Measurements from ENCODE around the gene SNRPD1.
"Not testable (repeated sequence)": the region's sequence is repeated elsewhere in the genome, so short reads cannot be mapped to it uniquely, and the experiment has no call there.

Gene SNRPD1

GRCh38 chr18:21612125-21613039 is at the start of gene SNRPD1:
SNRPD1 (plus strand) TSS chr18:21612314; CDS start chr18:21612430, 116 bp downstream.
- peak; percentile 83 for DNase-seq (ENCODE audit: low read depth, low spot score)
- H3K4me3 ChIP-seq (ENCODE audit: insufficient read length, low read depth), result peak within 1 kb of the TSS; percentile 94
- H3K36me3 ChIP-seq (ENCODE audit: insufficient read depth, insufficient read length, low read length), result peaks cover 32% of the 10 kb centered on the region
- peak within 1 kb of the TSS; percentile 96 for H3K9ac ChIP-seq (ENCODE audit: insufficient read length, low read depth)
- TF ChIP-seq ZNF274 (IDR thresholded peaks at IDR 0.05; ENCODE audit: low read depth, low read length) (no peak), SUZ12 (IDR thresholded peaks at IDR 0.05; ENCODE audit: extremely low read depth, insufficient read depth, insufficient read length) (no peak), YY1 (IDR thresholded peaks at IDR 0.05; ENCODE audit: insufficient read depth, insufficient read length) (peak; percentile 45)
- no peaks in the 10 kb centered on the region for H3K4me1 ChIP-seq (ENCODE audit: insufficient read depth, insufficient read length)
- no peaks in the 10 kb centered on the region for H3K27me3 ChIP-seq (ENCODE audit: insufficient read depth, insufficient read length)
- no peaks in the 10 kb centered on the region for H3K9me3 ChIP-seq (ENCODE audit: insufficient read depth, low read length)

- TF ChIP-seq ZNF274 (IDR thresholded peaks at IDR 0.05; ENCODE audit: low read depth, low read length) (no peak), YY1 (IDR thresholded peaks at IDR 0.05; ENCODE audit: insufficient read depth, insufficient read length) (no peak), SUZ12 (IDR thresholded peaks at IDR 0.05; ENCODE audit: extremely low read depth, insufficient read depth, insufficient read length) (no peak)
- Histone ChIP-seq H3K9ac (ENCODE audit: insufficient read length, low read depth) (no peak overlapping the region), H3K9me3 (ENCODE audit: insufficient read depth, low read length) (no peaks in the 10 kb centered on the region), H3K4me3 (ENCODE audit: insufficient read length, low read depth) (no peak overlapping the region), H3K27me3 (ENCODE audit: insufficient read depth, insufficient read length) (no peaks in the 10 kb centered on the region), H3K4me1 (ENCODE audit: insufficient read depth, insufficient read length) (no peaks in the 10 kb centered on the region), H3K36me3 (ENCODE audit: insufficient read depth, insufficient read length, low read length) (peaks cover 71% of the 10 kb centered on the region)
- DNase-seq (ENCODE audit: low read depth, low spot score), result no peak
Observed at GRCh38 chr18:21571772-21572171, 40.3 kb upstream of the SNRPD1 start.

GRCh38 chr18:21575656-21576055 is 36.5 kb upstream of the SNRPD1 start:
- no peaks in the 10 kb centered on the region for H3K27me3 ChIP-seq (ENCODE audit: insufficient read depth, insufficient read length)
- DNase-seq (ENCODE audit: low read depth, low spot score), result no peak
- TF ChIP-seq ZNF274 (IDR thresholded peaks at IDR 0.05; ENCODE audit: low read depth, low read length) (no peak), SUZ12 (IDR thresholded peaks at IDR 0.05; ENCODE audit: extremely low read depth, insufficient read depth, insufficient read length) (no peak), YY1 (IDR thresholded peaks at IDR 0.05; ENCODE audit: insufficient read depth, insufficient read length) (no peak)
- H3K9ac ChIP-seq (ENCODE audit: insufficient read length, low read depth), result no peak overlapping the region
- no peaks in the 10 kb centered on the region for H3K4me1 ChIP-seq (ENCODE audit: insufficient read depth, insufficient read length)
- H3K36me3 ChIP-seq (ENCODE audit: insufficient read depth, insufficient read length, low read length), result peaks cover 50% of the 10 kb centered on the region
- H3K9me3 ChIP-seq (ENCODE audit: insufficient read depth, low read length), result no peaks in the 10 kb centered on the region
- no peak overlapping the region for H3K4me3 ChIP-seq (ENCODE audit: insufficient read length, low read depth)

- no peaks in the 10 kb centered on the region for H3K27me3 ChIP-seq (ENCODE audit: insufficient read depth, insufficient read length)
- H3K36me3 ChIP-seq (ENCODE audit: insufficient read depth, insufficient read length, low read length), result peaks cover 10% of the 10 kb centered on the region
- H3K4me3 ChIP-seq (ENCODE audit: insufficient read length, low read depth), result no peak overlapping the region
- no peaks in the 10 kb centered on the region for H3K4me1 ChIP-seq (ENCODE audit: insufficient read depth, insufficient read length)
- DNase-seq (ENCODE audit: low read depth, low spot score), result no peak
- no peak for TF ChIP-seq YY1 (IDR thresholded peaks at IDR 0.05; ENCODE audit: insufficient read depth, insufficient read length)
- no peak for TF ChIP-seq ZNF274 (IDR thresholded peaks at IDR 0.05; ENCODE audit: low read depth, low read length)
- TF ChIP-seq SUZ12 (IDR thresholded peaks at IDR 0.05; ENCODE audit: extremely low read depth, insufficient read depth, insufficient read length), result no peak
- H3K9me3 ChIP-seq (ENCODE audit: insufficient read depth, low read length), result no peaks in the 10 kb centered on the region
- no peak overlapping the region for H3K9ac ChIP-seq (ENCODE audit: insufficient read length, low read depth)
Observed at GRCh38 chr18:21584391-21584790, 27.7 kb upstream of the SNRPD1 start.

- not testable (repeated sequence) for H3K36me3 ChIP-seq (ENCODE audit: insufficient read depth, insufficient read length, low read length); H3K4me3 ChIP-seq (ENCODE audit: insufficient read length, low read depth); H3K4me1 ChIP-seq (ENCODE audit: insufficient read depth, insufficient read length); DNase-seq (ENCODE audit: low read depth, low spot score); H3K9ac ChIP-seq (ENCODE audit: insufficient read length, low read depth); H3K27me3 ChIP-seq (ENCODE audit: insufficient read depth, insufficient read length)
- H3K9me3 ChIP-seq (ENCODE audit: insufficient read depth, low read length), result peaks cover 12% of the 10 kb centered on the region
Observed at GRCh38 chr18:21592361-21592760, 19.8 kb upstream of the SNRPD1 start.

GRCh38 chr18:21593540-21594257 is 18.4 kb upstream of the SNRPD1 start:
- no peak for TF ChIP-seq YY1 (IDR thresholded peaks at IDR 0.05; ENCODE audit: insufficient read depth, insufficient read length)
- no peak for TF ChIP-seq SUZ12 (IDR thresholded peaks at IDR 0.05; ENCODE audit: extremely low read depth, insufficient read depth, insufficient read length)
- TF ChIP-seq ZNF274 (IDR thresholded peaks at IDR 0.05; ENCODE audit: low read depth, low read length), result no peak
- Histone ChIP-seq H3K9me3 (ENCODE audit: insufficient read depth, low read length) (peaks cover 12% of the 10 kb centered on the region), H3K27me3 (ENCODE audit: insufficient read depth, insufficient read length) (no peaks in the 10 kb centered on the region), H3K4me1 (ENCODE audit: insufficient read depth, insufficient read length) (no peaks in the 10 kb centered on the region), H3K36me3 (ENCODE audit: insufficient read depth, insufficient read length, low read length) (no peaks in the 10 kb centered on the region), H3K9ac (ENCODE audit: insufficient read length, low read depth) (no peak overlapping the region), H3K4me3 (ENCODE audit: insufficient read length, low read depth) (no peak overlapping the region)
- DNase-seq (ENCODE audit: low read depth, low spot score), result no peak

- DNase-seq (ENCODE audit: low read depth, low spot score), result no peak
- H3K36me3 ChIP-seq (ENCODE audit: insufficient read depth, insufficient read length, low read length), result no peaks in the 10 kb centered on the region
- H3K27me3 ChIP-seq (ENCODE audit: insufficient read depth, insufficient read length), result no peaks in the 10 kb centered on the region
- H3K9me3 ChIP-seq (ENCODE audit: insufficient read depth, low read length), result peaks cover 12% of the 10 kb centered on the region
- H3K4me1 ChIP-seq (ENCODE audit: insufficient read depth, insufficient read length), result no peaks in the 10 kb centered on the region
- H3K4me3 ChIP-seq (ENCODE audit: insufficient read length, low read depth), result no peak overlapping the region
- TF ChIP-seq YY1 (IDR thresholded peaks at IDR 0.05; ENCODE audit: insufficient read depth, insufficient read length) (no peak), SUZ12 (IDR thresholded peaks at IDR 0.05; ENCODE audit: extremely low read depth, insufficient read depth, insufficient read length) (no peak), ZNF274 (IDR thresholded peaks at IDR 0.05; ENCODE audit: low read depth, low read length) (no peak)
- H3K9ac ChIP-seq (ENCODE audit: insufficient read length, low read depth), result no peak overlapping the region
Observed at GRCh38 chr18:21597620-21598019, 14.5 kb upstream of the SNRPD1 start.

Data from NT2/D1 (cell line).